A673 (cell line): ENCODE measurements around the gene COQ10A. TPM values are rescaled to one million over a fixed set of nuclear protein-coding genes. Genes with fewer than 3 reads are reported as not detected.
"Not testable (repeated sequence)": the region's sequence is repeated elsewhere in the genome, so short reads cannot be mapped to it uniquely, and the experiment has no call there.

Source experiments
- BruUV-seq: library from RNA; stranded (reverse); fragments of 400-500 nt; replicated peaks from 2 replicates; lab custom pipeline; 2021; lab: Mats Ljungman, UMichigan
- CTCF ChIA-PET: fragments of 300-600 bp; sonication (Branson Sonifier 250); formaldehyde crosslinking; loops from one replicate; lab custom pipeline; 2022; ENCODE audit warnings: antibody characterized with exemption; lab: Charles Lee
- POLR2A ChIA-PET: fragments of 300-600 bp; sonication (Branson Sonifier 250); formaldehyde crosslinking; loops from one replicate; lab custom pipeline; 2022; ENCODE audit warnings: antibody characterized with exemption; ENCODE audit not compliant: low non-redundant PET; lab: Charles Lee
- DNase-seq: peaks from one replicate; pipeline ENCODE4 v3.0.0-alpha.2; 2015; ENCODE audit warnings: low spot score
- H3K27ac ChIP-seq: fragments of 200-600 bp; sonication (generic); 2 replicates; pipeline ENCODE4 v1.5.1; 2016; ENCODE audit warnings: mixed run types, low read depth, mild to moderate bottlenecking, mixed read lengths, antibody characterized with exemption, low read length; ENCODE audit not compliant: poor library complexity, severe bottlenecking
- H3K27me3 ChIP-seq: fragments of 200-600 bp; sonication (generic); replicated peaks from 2 replicates; pipeline ENCODE4 v1.6.1; 2017; ENCODE audit warnings: mixed run types, low read depth, mild to moderate bottlenecking, mixed read lengths, antibody characterized with exemption, low read length; ENCODE audit not compliant: insufficient read depth, poor library complexity
- H3K36me3 ChIP-seq: fragments of 200-600 bp; sonication (generic); 2 replicates; pipeline ENCODE4 v1.6.1; 2016; ENCODE audit warnings: mixed run types, mild to moderate bottlenecking, mixed read lengths, antibody characterized with exemption, low read length; ENCODE audit not compliant: insufficient read depth, poor library complexity, severe bottlenecking
- H3K4me1 ChIP-seq: fragments of 200-600 bp; sonication (generic); 2 replicates; pipeline ENCODE4 v1.6.1; 2017; ENCODE audit warnings: mixed run types, mild to moderate bottlenecking, mixed read lengths, antibody characterized with exemption, low read length; ENCODE audit not compliant: insufficient read depth, poor library complexity, severe bottlenecking
- H3K4me3 ChIP-seq: fragments of 200-600 bp; sonication (generic); 2 replicates; pipeline ENCODE4 v1.5.1; 2016; ENCODE audit warnings: low read depth, mixed run types, mild to moderate bottlenecking, mixed read lengths, low read length; ENCODE audit not compliant: poor library complexity, severe bottlenecking
- H3K9me3 ChIP-seq: fragments of 200-600 bp; sonication (generic); 2 replicates; pipeline ENCODE4 v1.6.1; 2016; ENCODE audit warnings: mixed run types, low read depth, mild to moderate bottlenecking, mixed read lengths, antibody characterized with exemption, low read length; ENCODE audit not compliant: poor library complexity, severe bottlenecking
- CTCF ChIP-seq: fragments of 300-800, 200-600 bp; sonication (generic); conservative IDR thresholded peaks from 2 replicates; pipeline ENCODE4 v1.5.1; 2017; ENCODE audit warnings: low read depth, mild to moderate bottlenecking, antibody characterized with exemption, low read length, moderate library complexity, mixed read lengths
- EZH2 ChIP-seq: fragments of 200-600 bp; sonication (generic); IDR thresholded peaks from 2 replicates; pipeline ENCODE4 v1.6.1; 2017; ENCODE audit warnings: borderline replicate concordance, low read depth, mild to moderate bottlenecking, mixed read lengths, antibody characterized with exemption, low read length; ENCODE audit not compliant: poor library complexity, severe bottlenecking
- intact Hi-C: fragments of 100-400 bp; cut with micrococcal nuclease; formaldehyde crosslinking; loops from one replicate; pipeline ENCODE4 v1.10.0; 2022; ENCODE audit not compliant: unreplicated experiment
- total RNA-seq: library from RNA; stranded (reverse); gene quantifications from 2 replicates; pipeline ENCODE4 v1.2.3, GENCODE V29; 2021

COQ10A gene
- total RNA-seq, 1 experiment from 2014 or later = 13.6 TPM

- no peaks in the 10 kb centered on the region for H3K9me3 ChIP-seq
- ChIA-PET POLR2A (no interaction called here), CTCF (interaction anchor here (1.0 kb wide), 2 partner anchors 9 to 49 kb away, joined by 3 to 5 read pairs; partner anchors contain the start of genes ANKRD52 and CNPY2)
- no TSS peak for BruUV-seq
- TF ChIP-seq EZH2 = no peak
- TF ChIP-seq CTCF = no peak
- intact Hi-C loops = no loop called here
- H3K27ac ChIP-seq = peak overlapping the region; percentile 86
- H3K36me3 ChIP-seq = peaks cover 19% of the 10 kb centered on the region
- H3K4me3 ChIP-seq = peak overlapping the region; percentile 70
- H3K4me1 ChIP-seq = peaks cover 3% of the 10 kb centered on the region
- H3K27me3 ChIP-seq = no peaks in the 10 kb centered on the region
- DNase-seq = no peak
Observed at GRCh38 chr12:56267443-56268071, 815 bp downstream of the COQ10A start.

- BruUV-seq = no TSS peak
- Histone ChIP-seq H3K9me3 (no peaks in the 10 kb centered on the region), H3K27ac (no peak overlapping the region), H3K4me3 (no peak overlapping the region), H3K4me1 (peaks cover 3% of the 10 kb centered on the region), H3K36me3 (peaks cover 51% of the 10 kb centered on the region), H3K27me3 (no peaks in the 10 kb centered on the region)
- TF ChIP-seq EZH2 (no peak), CTCF (peak; percentile 57)
- peak; percentile 45 for DNase-seq
- intact Hi-C loops = loop anchor here (1.0 kb wide), 1 partner anchor 114 kb away; no protein-coding TSS in a partner anchor
- POLR2A ChIA-PET = no interaction called here
- CTCF ChIA-PET = interaction anchor here (0.6 kb wide), 1 partner anchor 45 kb away, joined by 3 read pairs; the partner anchor contains the start of gene CNPY2
Observed at GRCh38 chr12:56271031-56271430, 4.3 kb downstream of the COQ10A start.

GRCh38 chr12:56272468-56272867 lies 5.7 kb downstream of the COQ10A start:
- DNase-seq, intact Hi-C loops, POLR2A ChIA-PET, H3K4me1 ChIP-seq, H3K27me3 ChIP-seq, H3K9me3 ChIP-seq, H3K4me3 ChIP-seq, BruUV-seq, H3K27ac ChIP-seq: not testable (repeated sequence)
- H3K36me3 ChIP-seq = peaks cover 60% of the 10 kb centered on the region
- CTCF ChIA-PET = interaction anchor here (0.6 kb wide), 1 partner anchor 208 kb away, joined by 14 read pairs; no protein-coding TSS in a partner anchor
